Central memory CD8-positive, alpha-beta T cell (primary cell): ENCODE measurements around the gene ASB1.

ENCODE experiments used
- ATAC-seq: fragments of 150-1000 bp; cut with Tn5 transposase; replicated peaks from 2 replicates; pipeline ENCODE4 v1.10.0; 2022; ENCODE audit warnings: mild to moderate bottlenecking, moderate FRiP score, moderate number of reproducible peaks; ENCODE audit not compliant: poor library complexity, severe bottlenecking; ENCODE audit errors: extremely low read depth
- DNase-seq, 2 donors: peaks; one replicate each; pipeline ENCODE4 v3.0.0; 2021; ENCODE audit warnings: low spot score in 2 of 2
- H3K27ac Mint-ChIP-seq: one replicate; pipeline ENCODE4 v1.8.0; 2022; ENCODE audit warnings: low read depth, mild to moderate bottlenecking, moderate library complexity, mixed read lengths
- H3K27me3 Mint-ChIP-seq: one replicate; pipeline ENCODE4 v1.8.0; 2022; ENCODE audit warnings: mixed read lengths
- H3K36me3 Mint-ChIP-seq: one replicate; pipeline ENCODE4 v1.8.0; 2022; ENCODE audit warnings: mild to moderate bottlenecking, moderate library complexity, mixed read lengths; ENCODE audit not compliant: insufficient read depth
- H3K4me1 Mint-ChIP-seq: one replicate; pipeline ENCODE4 v1.8.0; 2022; ENCODE audit warnings: mixed read lengths
- H3K4me3 Mint-ChIP-seq: one replicate; pipeline ENCODE4 v1.8.0; 2022; ENCODE audit warnings: mild to moderate bottlenecking, moderate library complexity, mixed read lengths
- H3K9me3 Mint-ChIP-seq: one replicate; pipeline ENCODE4 v1.8.0; 2022; ENCODE audit warnings: mixed read lengths

ASB1 gene, protein sequence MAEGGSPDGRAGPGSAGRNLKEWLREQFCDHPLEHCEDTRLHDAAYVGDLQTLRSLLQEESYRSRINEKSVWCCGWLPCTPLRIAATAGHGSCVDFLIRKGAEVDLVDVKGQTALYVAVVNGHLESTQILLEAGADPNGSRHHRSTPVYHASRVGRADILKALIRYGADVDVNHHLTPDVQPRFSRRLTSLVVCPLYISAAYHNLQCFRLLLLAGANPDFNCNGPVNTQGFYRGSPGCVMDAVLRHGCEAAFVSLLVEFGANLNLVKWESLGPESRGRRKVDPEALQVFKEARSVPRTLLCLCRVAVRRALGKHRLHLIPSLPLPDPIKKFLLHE

GRCh38 chr2:238426568-238427434 lies at the start of gene ASB1:
ASB1 (plus strand) TSS chr2:238426927; CDS start chr2:238427071, 144 bp downstream.
- Mint-ChIP-seq H3K27ac (peak within 1 kb of the TSS; percentile 88), H3K4me3 (peak within 1 kb of the TSS; percentile 87), H3K27me3 (no peaks in the 10 kb centered on the region), H3K9me3 (no peaks in the 10 kb centered on the region), H3K36me3 (peaks cover 17% of the 10 kb centered on the region), H3K4me1 (peaks cover 54% of the 10 kb centered on the region)
- peak; percentile 61 to 67 for DNase-seq
- peak; percentile 79 for ATAC-seq

DNA sequence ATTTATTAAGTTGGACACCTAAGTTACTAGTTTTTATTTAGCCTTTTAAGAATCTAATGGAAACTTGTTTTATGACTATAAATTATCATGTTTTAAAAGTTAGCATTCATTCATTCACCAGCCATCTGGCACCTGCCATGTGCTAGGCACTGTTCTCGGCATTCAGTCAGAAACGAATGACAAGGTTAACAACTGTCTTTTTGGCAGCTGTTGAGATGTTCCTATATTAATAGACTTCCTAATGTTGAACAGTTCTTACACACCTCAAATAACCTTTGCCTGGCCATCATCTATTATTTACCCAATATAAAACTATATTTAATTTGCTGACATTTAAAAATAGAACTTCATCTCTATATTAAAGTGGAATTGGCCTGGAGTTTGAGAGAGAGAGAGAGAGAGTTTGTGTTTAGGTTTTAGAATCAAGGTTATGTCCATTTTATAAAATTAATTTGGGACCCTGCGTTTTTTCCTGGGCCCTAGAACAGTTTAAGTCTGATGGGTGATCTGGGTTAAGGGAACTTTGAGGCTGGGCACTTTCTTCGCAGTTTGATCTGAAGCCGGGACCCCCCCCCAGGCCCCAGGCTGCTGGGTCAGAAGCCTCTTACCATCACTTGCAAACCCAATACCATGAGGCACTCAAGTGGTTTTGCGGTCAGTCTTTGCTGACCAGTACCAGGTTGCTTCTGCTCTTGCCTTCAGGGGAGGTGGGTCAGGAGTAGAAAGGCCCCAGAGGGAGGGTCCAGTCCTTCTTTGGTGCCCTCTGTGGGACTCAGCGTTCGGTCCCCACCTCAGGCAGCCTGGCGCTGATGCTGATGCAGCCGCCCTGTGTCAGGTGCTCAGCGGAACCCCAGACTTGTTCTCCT lies 48.3 kb upstream of the ASB1 start:
- Mint-ChIP-seq H3K27me3 (no peaks in the 10 kb centered on the region), H3K27ac (no peak overlapping the region), H3K9me3 (no peaks in the 10 kb centered on the region), H3K4me3 (no peak overlapping the region), H3K36me3 (peaks cover 3% of the 10 kb centered on the region), H3K4me1 (peaks cover 31% of the 10 kb centered on the region)
- ATAC-seq (no peak), DNase-seq (no peak)

- ATAC-seq (peak; percentile 43), DNase-seq (no peak)
- Mint-ChIP-seq H3K4me3 (no peak overlapping the region), H3K36me3 (peaks cover 5% of the 10 kb centered on the region), H3K9me3 (no peaks in the 10 kb centered on the region), H3K27me3 (no peaks in the 10 kb centered on the region), H3K4me1 (peaks cover 31% of the 10 kb centered on the region), H3K27ac (peak overlapping the region; percentile 81)
Observed at GRCh38 chr2:238379096-238379810, 47.5 kb upstream of the ASB1 start.

DNA sequence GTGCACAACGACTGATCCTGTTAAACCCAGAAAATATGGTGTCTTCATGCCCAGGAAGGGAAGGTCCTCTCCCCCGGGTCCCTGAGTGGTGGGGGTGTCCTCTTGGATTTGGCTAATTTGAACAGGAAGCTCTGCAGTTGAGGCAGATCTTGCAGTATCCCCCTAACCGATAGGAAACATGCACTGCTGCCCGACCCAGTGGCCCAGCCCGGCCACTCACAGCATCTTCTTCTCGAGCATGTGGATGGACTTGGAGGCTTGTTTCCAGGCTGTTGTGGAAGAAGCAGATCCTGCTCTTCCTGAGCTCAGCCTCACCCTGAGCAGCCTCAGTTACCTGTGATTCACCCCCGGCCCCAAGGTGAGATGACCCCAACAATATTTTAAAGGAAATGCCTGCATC lies 46.4 kb upstream of the ASB1 start:
- H3K9me3 Mint-ChIP-seq: no peaks in the 10 kb centered on the region
- H3K36me3 Mint-ChIP-seq: peaks cover 5% of the 10 kb centered on the region
- no peak for ATAC-seq
- H3K27ac Mint-ChIP-seq: no peak overlapping the region
- H3K27me3 Mint-ChIP-seq: no peaks in the 10 kb centered on the region
- H3K4me3 Mint-ChIP-seq: no peak overlapping the region
- peaks cover 24% of the 10 kb centered on the region for H3K4me1 Mint-ChIP-seq
- DNase-seq: no peak

- Mint-ChIP-seq H3K4me3 (no peak overlapping the region), H3K27me3 (no peaks in the 10 kb centered on the region), H3K36me3 (peaks cover 5% of the 10 kb centered on the region), H3K9me3 (no peaks in the 10 kb centered on the region), H3K4me1 (peaks cover 23% of the 10 kb centered on the region), H3K27ac (no peak overlapping the region)
- ATAC-seq: no peak
- DNase-seq: no peak
Observed at GRCh38 chr2:238380785-238381184, 45.9 kb upstream of the ASB1 start.

DNA sequence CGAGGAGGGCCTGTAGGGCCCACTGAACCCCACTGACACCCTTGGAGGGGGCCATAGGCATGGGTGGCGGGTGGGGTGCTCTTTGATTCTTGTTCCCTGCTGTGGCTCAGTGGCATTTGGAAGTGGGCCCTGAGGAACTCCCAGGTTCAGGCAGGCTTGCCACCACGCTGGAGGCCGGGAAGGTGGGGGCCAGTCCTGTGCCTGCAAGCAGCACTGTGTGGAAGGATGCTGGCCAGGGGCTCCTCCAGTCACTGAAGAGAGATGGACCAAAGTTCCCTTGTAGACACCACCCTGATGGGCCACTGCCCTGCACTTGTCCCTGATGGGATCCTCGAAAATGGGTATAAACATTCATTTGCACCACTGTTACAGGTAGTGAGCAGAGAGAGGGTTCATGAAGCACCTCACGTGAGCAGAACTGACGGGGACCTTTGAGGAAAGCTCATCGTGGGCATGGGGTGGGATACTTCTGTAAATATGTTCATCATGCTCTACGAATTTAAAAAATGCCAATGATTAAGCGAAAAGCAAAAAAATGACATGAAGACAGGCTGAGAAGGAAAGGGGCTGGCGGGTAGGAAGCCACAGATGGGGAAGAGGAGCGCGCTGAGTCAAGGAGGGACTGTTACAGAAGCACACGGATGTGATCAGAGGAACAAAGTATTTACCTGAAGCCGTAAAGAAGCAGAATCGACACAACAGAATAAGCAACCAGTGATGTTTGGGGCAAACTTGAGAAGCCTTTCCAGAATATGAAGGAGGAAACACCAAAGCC lies 45.2 kb upstream of the ASB1 start:
- Mint-ChIP-seq H3K36me3 (peaks cover 5% of the 10 kb centered on the region), H3K27ac (no peak overlapping the region), H3K4me1 (peaks cover 23% of the 10 kb centered on the region), H3K9me3 (no peaks in the 10 kb centered on the region), H3K4me3 (no peak overlapping the region), H3K27me3 (no peaks in the 10 kb centered on the region)
- no peak for ATAC-seq
- DNase-seq: no peak

DNA sequence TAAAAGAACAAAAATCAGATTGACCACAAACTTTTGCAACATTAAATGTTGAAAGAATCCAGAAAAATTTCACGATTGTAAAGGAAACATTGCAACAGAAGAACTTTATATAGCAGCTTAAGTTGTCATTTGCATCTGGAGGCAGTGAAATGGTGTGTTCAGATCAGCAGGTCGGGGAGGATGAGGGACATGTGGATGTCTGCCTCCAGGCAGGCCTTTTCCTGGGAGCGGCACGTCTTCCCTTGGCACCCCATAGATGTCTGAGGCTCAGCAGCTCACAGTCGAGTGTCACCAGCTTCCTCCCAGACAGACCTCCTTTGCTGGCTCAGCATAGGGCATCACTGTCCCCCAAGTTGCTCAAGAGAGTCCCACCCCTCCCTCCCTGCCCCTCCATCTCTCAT lies 44.3 kb upstream of the ASB1 start:
- H3K27ac Mint-ChIP-seq: no peak overlapping the region
- H3K4me3 Mint-ChIP-seq: no peak overlapping the region
- H3K9me3 Mint-ChIP-seq: no peaks in the 10 kb centered on the region
- peaks cover 14% of the 10 kb centered on the region for H3K4me1 Mint-ChIP-seq
- peaks cover 5% of the 10 kb centered on the region for H3K36me3 Mint-ChIP-seq
- no peaks in the 10 kb centered on the region for H3K27me3 Mint-ChIP-seq
- no peak for DNase-seq
- no peak for ATAC-seq

- Mint-ChIP-seq H3K27me3 (no peaks in the 10 kb centered on the region), H3K4me3 (no peak overlapping the region), H3K36me3 (peaks cover 5% of the 10 kb centered on the region), H3K4me1 (peaks cover 10% of the 10 kb centered on the region), H3K27ac (no peak overlapping the region), H3K9me3 (no peaks in the 10 kb centered on the region)
- no peak for DNase-seq
- ATAC-seq: no peak
Observed at GRCh38 chr2:238383135-238383534, 43.6 kb upstream of the ASB1 start.

DNA sequence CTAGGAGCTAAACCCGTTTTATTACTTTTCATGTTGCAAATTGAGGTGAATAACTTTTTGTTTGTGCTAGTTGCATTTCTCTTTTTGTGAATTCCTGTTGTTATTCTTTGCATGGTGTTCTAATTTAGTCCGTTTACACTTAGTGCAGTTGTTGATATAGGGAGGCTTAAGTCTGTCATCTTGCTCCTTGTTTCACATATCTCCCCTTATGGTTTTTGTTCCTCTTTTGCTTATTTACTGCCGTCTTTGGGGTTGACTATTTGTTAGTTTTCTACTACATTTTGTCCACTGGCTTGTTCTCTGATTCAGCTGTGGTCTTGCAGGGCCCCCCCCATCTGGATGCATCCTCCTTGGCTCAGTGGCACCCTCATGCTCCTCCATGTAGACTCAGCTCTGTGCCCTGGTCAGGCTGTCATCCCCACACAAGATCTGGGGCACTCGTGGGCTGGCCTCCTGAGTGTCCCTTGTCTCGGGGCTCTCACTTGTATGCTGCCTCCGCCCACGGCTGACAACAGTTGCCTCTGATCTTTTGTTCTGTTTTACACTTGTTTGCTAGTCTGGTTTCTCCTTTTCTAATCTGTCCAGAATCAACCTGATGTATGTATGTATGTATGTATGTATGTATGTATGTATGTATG lies 42.9 kb upstream of the ASB1 start:
- DNase-seq (no peak), ATAC-seq (no peak)
- Mint-ChIP-seq H3K36me3 (peaks cover 5% of the 10 kb centered on the region), H3K27ac (no peak overlapping the region), H3K4me3 (no peak overlapping the region), H3K9me3 (no peaks in the 10 kb centered on the region), H3K4me1 (peaks cover 10% of the 10 kb centered on the region), H3K27me3 (no peaks in the 10 kb centered on the region)

DNA sequence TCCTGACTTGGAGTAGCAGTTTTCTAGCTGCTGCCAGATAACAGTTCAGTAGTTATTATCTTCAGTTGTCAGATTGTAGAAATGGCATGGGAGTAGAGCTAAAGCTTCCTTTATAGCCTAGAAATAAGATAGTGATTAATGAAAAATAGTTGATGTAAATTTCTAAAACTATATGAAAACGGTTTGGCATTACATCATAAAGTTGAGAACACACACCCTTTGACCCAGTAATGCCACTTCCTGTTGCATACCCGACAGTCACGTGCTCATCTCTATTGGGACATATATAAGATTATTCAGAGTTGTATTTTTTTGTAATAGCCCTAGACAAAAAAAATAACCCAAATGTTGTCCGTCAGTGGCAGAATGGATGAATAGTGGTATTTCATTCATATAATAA lies 39.4 kb upstream of the ASB1 start:
- no peaks in the 10 kb centered on the region for H3K27me3 Mint-ChIP-seq
- no peaks in the 10 kb centered on the region for H3K9me3 Mint-ChIP-seq
- H3K4me3 Mint-ChIP-seq: no peak overlapping the region
- H3K4me1 Mint-ChIP-seq: no peaks in the 10 kb centered on the region
- no peak for DNase-seq
- no peak for ATAC-seq
- H3K36me3 Mint-ChIP-seq: peaks cover 2% of the 10 kb centered on the region
- no peak overlapping the region for H3K27ac Mint-ChIP-seq

- Mint-ChIP-seq H3K4me3 (no peak overlapping the region), H3K27ac (no peak overlapping the region), H3K27me3 (no peaks in the 10 kb centered on the region), H3K36me3 (peaks cover 2% of the 10 kb centered on the region), H3K9me3 (no peaks in the 10 kb centered on the region), H3K4me1 (no peaks in the 10 kb centered on the region)
- no peak for DNase-seq
- no peak for ATAC-seq
Observed at GRCh38 chr2:238388794-238389193, 37.9 kb upstream of the ASB1 start.
